OCI-LY1 (cell line): ENCODE data around the gene SPPL3.
A peak's percentile ranks its signal among the peaks of the same experiment; 100 is the strongest.

Experiments used
- H2AFZ ChIP-seq: fragments of 200-600 bp; sonication (generic), shearing (Covaris generic); 2 replicates; pipeline ENCODE4 v1.6.0; 2014; ENCODE audit warnings: antibody characterized with exemption, mild to moderate bottlenecking, low read length
- H3F3A ChIP-seq: fragments of 200-600 bp; sonication (generic), shearing (Covaris generic); 2 replicates; pipeline ENCODE4 v1.6.0; 2014; ENCODE audit warnings: mild to moderate bottlenecking, antibody characterized with exemption, low read length, moderate library complexity; ENCODE audit not compliant: insufficient read depth
- H3K27ac ChIP-seq: fragments of 200-600 bp; sonication (generic); 2 replicates; pipeline ENCODE4 v1.5.1; 2014; ENCODE audit warnings: low read length, mixed run types, mild to moderate bottlenecking, low read depth; ENCODE audit not compliant: poor library complexity, severe bottlenecking
- H3K27me3 ChIP-seq: fragments of 200-600 bp; sonication (generic); 2 replicates; pipeline ENCODE4 v1.6.0; 2014; ENCODE audit warnings: antibody characterized with exemption, mild to moderate bottlenecking, low read length, moderate library complexity; ENCODE audit not compliant: insufficient read depth
- H3K36me3 ChIP-seq: fragments of 200-600 bp; sonication (generic); 2 replicates; pipeline ENCODE4 v1.6.1; 2014; ENCODE audit warnings: mild to moderate bottlenecking, antibody characterized with exemption, low read length, moderate library complexity, mixed read lengths; ENCODE audit not compliant: insufficient read depth
- H3K4me1 ChIP-seq: fragments of 200-600 bp; sonication (generic); 2 replicates; pipeline ENCODE4 v1.5.1; 2014; ENCODE audit warnings: mild to moderate bottlenecking, low read length, moderate library complexity; ENCODE audit not compliant: insufficient read depth, severe bottlenecking
- H3K4me2 ChIP-seq: fragments of 200-600 bp; sonication (generic), shearing (Covaris generic); 2 replicates; pipeline ENCODE4 v1.6.1; 2014; ENCODE audit warnings: low read length
- H3K4me3 ChIP-seq: fragments of 200-600 bp; sonication (generic); 2 replicates; pipeline ENCODE4 v1.5.1; 2014; ENCODE audit warnings: low read length, low read depth, mild to moderate bottlenecking, mixed read lengths; ENCODE audit not compliant: poor library complexity, severe bottlenecking
- H3K79me2 ChIP-seq: fragments of 200-600 bp; shearing (Covaris generic); 2 replicates; pipeline ENCODE4 v1.6.1; 2016; ENCODE audit warnings: mixed run types, low read length, mixed read lengths; ENCODE audit not compliant: insufficient read depth
- H3K9ac ChIP-seq: fragments of 200-600 bp; sonication (generic), shearing (Covaris generic); 2 replicates; pipeline ENCODE4 v1.6.1; 2014; ENCODE audit warnings: mild to moderate bottlenecking, low read length, mixed read lengths
- H3K9me2 ChIP-seq: fragments of 200-600 bp; sonication (generic), shearing (Covaris generic); 2 replicates; pipeline ENCODE4 v1.6.1; 2014; ENCODE audit warnings: low read depth, mild to moderate bottlenecking, low read length, mixed read lengths
- H3K9me3 ChIP-seq: fragments of 200-600 bp; shearing (Covaris generic); 2 replicates; pipeline ENCODE4 v1.6.1; 2014; ENCODE audit warnings: low read length, mixed read lengths
- H4K20me1 ChIP-seq: fragments of 200-600 bp; sonication (generic), shearing (Covaris generic); 2 replicates; pipeline ENCODE4 v1.6.0; 2016; ENCODE audit warnings: mild to moderate bottlenecking, low read length; ENCODE audit not compliant: insufficient read depth
- EZH2 ChIP-seq: fragments of 200-600 bp; sonication (generic), shearing (Covaris generic); IDR thresholded peaks from 2 replicates; pipeline ENCODE4 v1.8.0; 2017; ENCODE audit warnings: borderline replicate concordance, mixed run types, mild to moderate bottlenecking, antibody characterized with exemption, low read length, moderate library complexity, mixed read lengths
- TF ChIP-seq, protein P1 (sequence below): fragments of 200-600 bp; sonication (generic), shearing (Covaris generic); IDR thresholded peaks from 2 replicates; pipeline ENCODE4 v1.5.1; 2017; ENCODE audit warnings: mild to moderate bottlenecking, antibody characterized with exemption, low read length, moderate library complexity, mixed read lengths

Gene SPPL3

GRCh38 chr12:120801146-120801545 is 103.0 kb downstream of the SPPL3 start:
- H4K20me1 ChIP-seq: no peaks in the 10 kb centered on the region
- TF ChIP-seq, protein P1, sequence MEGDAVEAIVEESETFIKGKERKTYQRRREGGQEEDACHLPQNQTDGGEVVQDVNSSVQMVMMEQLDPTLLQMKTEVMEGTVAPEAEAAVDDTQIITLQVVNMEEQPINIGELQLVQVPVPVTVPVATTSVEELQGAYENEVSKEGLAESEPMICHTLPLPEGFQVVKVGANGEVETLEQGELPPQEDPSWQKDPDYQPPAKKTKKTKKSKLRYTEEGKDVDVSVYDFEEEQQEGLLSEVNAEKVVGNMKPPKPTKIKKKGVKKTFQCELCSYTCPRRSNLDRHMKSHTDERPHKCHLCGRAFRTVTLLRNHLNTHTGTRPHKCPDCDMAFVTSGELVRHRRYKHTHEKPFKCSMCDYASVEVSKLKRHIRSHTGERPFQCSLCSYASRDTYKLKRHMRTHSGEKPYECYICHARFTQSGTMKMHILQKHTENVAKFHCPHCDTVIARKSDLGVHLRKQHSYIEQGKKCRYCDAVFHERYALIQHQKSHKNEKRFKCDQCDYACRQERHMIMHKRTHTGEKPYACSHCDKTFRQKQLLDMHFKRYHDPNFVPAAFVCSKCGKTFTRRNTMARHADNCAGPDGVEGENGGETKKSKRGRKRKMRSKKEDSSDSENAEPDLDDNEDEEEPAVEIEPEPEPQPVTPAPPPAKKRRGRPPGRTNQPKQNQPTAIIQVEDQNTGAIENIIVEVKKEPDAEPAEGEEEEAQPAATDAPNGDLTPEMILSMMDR: no peak
- no peak for TF ChIP-seq EZH2
- H3K27ac ChIP-seq: peak overlapping the region; percentile 84
- no peaks in the 10 kb centered on the region for H3K27me3 ChIP-seq
- no peak overlapping the region for H2AFZ ChIP-seq
- H3K9ac ChIP-seq: no peak overlapping the region; the same call in 1 of the 2 replicates
- no peak overlapping the region for H3K4me3 ChIP-seq
- H3K36me3 ChIP-seq: 0 out of 2 replicates have a peak, but pooled peaks cover 5% of the 10 kb centered on the region
- no peaks in the 10 kb centered on the region for H3F3A ChIP-seq
- no peaks in the 10 kb centered on the region for H3K9me2 ChIP-seq
- H3K4me1 ChIP-seq: peaks cover 56% of the 10 kb centered on the region
- peaks cover 3% of the 10 kb centered on the region; the same call in 1 of the 2 replicates for H3K9me3 ChIP-seq
- H3K79me2 ChIP-seq: no peaks in the 10 kb centered on the region
- H3K4me2 ChIP-seq: peak overlapping the region; percentile 1; the same call in 1 of the 2 replicates

GRCh38 chr12:120800665-120801064 is 103.5 kb downstream of the SPPL3 start:
- Histone ChIP-seq H3K4me3 (no peak overlapping the region), H3K27me3 (no peaks in the 10 kb centered on the region), H3K9me2 (no peaks in the 10 kb centered on the region), H3K79me2 (no peaks in the 10 kb centered on the region), H3K36me3 (0 out of 2 replicates have a peak, but pooled peaks cover 10% of the 10 kb centered on the region), H3K9ac (no peak overlapping the region; the same call in 1 of the 2 replicates), H3F3A (no peaks in the 10 kb centered on the region), H2AFZ (no peak overlapping the region), H3K27ac (peak overlapping the region; percentile 84), H4K20me1 (no peaks in the 10 kb centered on the region), H3K4me2 (peak overlapping the region; percentile 1; the same call in 1 of the 2 replicates), H3K9me3 (peaks cover 6% of the 10 kb centered on the region; the same call in 1 of the 2 replicates), H3K4me1 (peaks cover 56% of the 10 kb centered on the region)
- TF ChIP-seq EZH2: no peak
- TF ChIP-seq, protein P1: no peak

DNA sequence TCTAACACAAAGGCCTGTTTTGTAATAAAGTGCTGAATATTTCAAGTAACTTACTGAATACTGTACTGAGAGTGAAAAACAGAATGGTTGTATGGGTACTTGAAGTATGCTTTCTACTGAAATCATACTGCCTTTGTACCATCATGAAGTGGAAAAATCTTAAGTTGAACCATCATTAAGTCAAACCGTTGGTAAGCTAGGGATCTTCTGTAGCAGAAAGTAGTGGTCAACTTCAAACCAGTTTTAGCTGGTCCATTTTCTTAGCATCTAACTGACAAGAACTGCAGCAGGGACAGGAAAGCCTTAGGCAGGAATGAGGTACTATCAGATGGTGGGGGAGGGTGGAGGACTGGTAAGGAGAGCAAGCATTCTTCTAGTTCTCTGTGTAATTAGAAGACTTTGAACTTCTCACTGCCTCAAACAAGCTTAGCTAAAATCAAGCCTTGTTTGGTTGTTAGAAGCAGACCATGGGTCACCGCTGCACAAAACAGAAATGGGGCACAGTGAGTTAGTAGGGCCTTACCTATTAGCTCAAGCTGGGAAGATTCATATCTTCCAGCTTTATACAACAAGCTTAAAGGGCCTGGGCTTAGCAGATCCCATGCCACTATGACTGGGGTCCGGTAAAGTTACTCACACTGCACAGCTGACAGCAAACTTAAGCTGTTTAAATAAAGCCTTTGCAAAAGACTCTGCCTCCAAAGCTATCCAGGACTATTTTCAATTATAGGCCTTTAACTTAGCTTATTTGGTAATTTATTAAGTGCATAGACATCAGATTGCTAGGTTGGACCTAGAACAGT is 104.7 kb downstream of the SPPL3 start:
- Histone ChIP-seq H3K4me3 (peak overlapping the region; percentile 11), H2AFZ (no peak overlapping the region), H3K79me2 (no peaks in the 10 kb centered on the region), H4K20me1 (no peaks in the 10 kb centered on the region), H3K27me3 (no peaks in the 10 kb centered on the region), H3K4me1 (peaks cover 56% of the 10 kb centered on the region), H3K9me3 (peaks cover 15% of the 10 kb centered on the region; the same call in 1 of the 2 replicates), H3K9ac (peak overlapping the region; percentile 27; the same call in 1 of the 2 replicates), H3F3A (no peaks in the 10 kb centered on the region), H3K9me2 (no peaks in the 10 kb centered on the region), H3K27ac (peak overlapping the region; percentile 84), H3K4me2 (peak overlapping the region; percentile 45), H3K36me3 (peaks cover 14% of the 10 kb centered on the region)
- TF ChIP-seq, protein P1: no peak
- no peak for TF ChIP-seq EZH2
